HepG2 (cell line): ENCODE data around the gene CALHM5.

Source experiments
- CEBPB ChIP-seq: IDR thresholded peaks from 2 replicates; pipeline ENCODE4 v1.6.1; 2011; ENCODE audit warnings: low read depth, low read length, improper control_type of control experiment, borderline replicate concordance
- EP300 ChIP-seq, 3 experiments: sonication (generic) in 1 of 3; formaldehyde crosslinking in 1 of 3; IDR thresholded peaks; 2 replicates each; pipeline versions ENCODE4 v1.5.1 to v1.6.1; 2011 to 2020; ENCODE audit warnings: low read depth in 2 of 3, low read length in 2 of 3, borderline replicate concordance in 1 of 3, improper control_type of control experiment in 1 of 3, mild to moderate bottlenecking in 1 of 3, missing genetic modification reagents in 1 of 3, moderate library complexity in 1 of 3
- HMGA1 ChIP-seq: sonication (generic); formaldehyde crosslinking; conservative IDR thresholded peaks from 2 replicates; pipeline ENCODE4 v1.4.0; 2020; ENCODE audit warnings: missing genetic modification reagents
- HOXA7 ChIP-seq: sonication (generic); formaldehyde crosslinking; IDR thresholded peaks from 2 replicates; pipeline ENCODE4 v1.8.1; 2022; ENCODE audit warnings: mild to moderate bottlenecking, missing genetic modification reagents, moderate library complexity
- MAFK ChIP-seq, 2 experiments: IDR thresholded peaks in 1 of 2; conservative IDR thresholded peaks in 1 of 2; 2 replicates each; pipeline ENCODE4 v1.6.1; 2011; ENCODE audit warnings: improper control_type of control experiment in 2 of 2, low read length in 2 of 2
- NCOA2 ChIP-seq: sonication (generic); formaldehyde crosslinking; IDR thresholded peaks from 2 replicates; pipeline ENCODE4 v1.8.0; 2022; ENCODE audit warnings: inconsistent platforms
- POLR2A ChIP-seq, 2 experiments: IDR thresholded peaks; 2 replicates each; pipeline ENCODE4 v1.6.1; 2011; ENCODE audit warnings: low read depth in 2 of 2, low read length in 2 of 2, mild to moderate bottlenecking in 1 of 2, moderate library complexity in 1 of 2; ENCODE audit not compliant: insufficient read depth in 1 of 2
- RBM22 ChIP-seq: fragments of 200-400 bp; formaldehyde crosslinking; optimal IDR thresholded peaks from 2 replicates; pipeline ENCODE3; 2017; ENCODE audit warnings: mild to moderate bottlenecking, low read length, moderate library complexity
- SRF ChIP-seq: IDR thresholded peaks from 2 replicates; pipeline ENCODE4 v1.6.1; 2011; ENCODE audit warnings: mild to moderate bottlenecking, low read depth, low read length, moderate library complexity
- ZBTB38 ChIP-seq: sonication (generic); formaldehyde crosslinking; IDR thresholded peaks from 2 replicates; pipeline ENCODE4 v1.5.1; 2020; ENCODE audit warnings: mild to moderate bottlenecking, missing genetic modification reagents
- ZNF615 ChIP-seq: sonication (generic); formaldehyde crosslinking; IDR thresholded peaks from 2 replicates; pipeline ENCODE4 v1.5.0; 2020; ENCODE audit warnings: mild to moderate bottlenecking, missing genetic modification reagents, borderline replicate concordance
- ZNF7 ChIP-seq: IDR thresholded peaks from 2 replicates; pipeline ENCODE4 v1.6.1; 2016; ENCODE audit warnings: missing biosample characterization, missing genetic modification reagents
- TF ChIP-seq, protein P1 (sequence below): IDR thresholded peaks from 2 replicates; pipeline ENCODE4 v1.6.1; 2016; ENCODE audit warnings: mild to moderate bottlenecking, missing biosample characterization, missing genetic modification reagents
- TF ChIP-seq, protein P2 (sequence below): sonication (generic); formaldehyde crosslinking; IDR thresholded peaks from 2 replicates; pipeline ENCODE4 v1.5.0; 2020; ENCODE audit warnings: mild to moderate bottlenecking, missing genetic modification reagents, moderate library complexity

DNA sequence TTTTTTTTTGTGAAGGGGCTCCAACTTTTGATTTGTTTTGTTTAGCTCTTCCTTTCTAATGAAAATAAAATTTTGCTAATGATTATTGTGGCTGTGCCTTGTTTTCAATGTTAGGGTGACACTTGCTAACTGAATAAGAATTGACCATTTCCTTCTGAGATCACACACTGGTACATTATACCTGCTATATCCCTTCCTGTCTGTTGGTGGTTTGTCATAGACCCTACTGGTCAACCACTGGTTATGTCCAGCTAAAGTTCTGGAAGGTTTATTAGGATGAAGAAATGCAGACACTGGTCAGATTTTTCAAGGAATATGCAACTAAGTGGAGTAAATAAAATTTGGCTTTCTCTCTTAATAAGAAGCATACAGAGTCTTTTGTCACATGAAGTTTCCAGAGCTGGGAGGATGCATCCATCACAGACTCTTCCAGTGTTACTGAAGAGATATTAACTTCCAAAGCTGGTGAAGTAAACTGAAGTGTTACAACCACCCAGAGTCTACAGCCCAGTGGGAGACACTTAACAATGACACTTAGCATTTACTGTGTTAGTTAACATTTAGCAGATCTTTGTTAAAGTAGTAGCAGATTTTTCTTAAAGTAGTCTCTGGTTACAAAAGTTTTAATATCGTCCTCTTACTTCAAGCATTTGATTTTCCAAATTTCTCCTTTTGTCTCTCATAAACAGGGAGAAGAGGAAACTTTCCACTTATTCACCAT, 19.7 kb upstream of the CALHM5 start:
- TF ChIP-seq HOXA7 (CRISPR knock-in tag) (no peak), SRF (no peak), POLR2A (IDR thresholded peaks at IDR 0.05; ENCODE audit: insufficient read depth in 1 of 2, low read depth in 2 of 2, low read length in 2 of 2) (no peak), EP300 (IDR thresholded peaks at IDR 0.05; ENCODE audit: low read depth in 2 of 2, low read length in 2 of 2) (no peak), EP300 (CRISPR knock-in tag; IDR thresholded peaks at IDR 0.05; ENCODE audit: borderline replicate concordance) (no peak), ZNF615 (CRISPR knock-in tag) (no peak), MAFK (conservative IDR thresholded peaks at IDR 0.05 in 1 of 2, IDR thresholded peaks at IDR 0.05 in 1 of 2; ENCODE audit: low read length in 2 of 2) (no peak), CEBPB (no peak), ZBTB38 (CRISPR knock-in tag) (no peak), NCOA2 (CRISPR knock-in tag) (no peak), HMGA1 (CRISPR knock-in tag) (no peak), ZNF7 (CRISPR knock-in tag) (no peak), RBM22 (no peak)
- TF ChIP-seq, protein P1, sequence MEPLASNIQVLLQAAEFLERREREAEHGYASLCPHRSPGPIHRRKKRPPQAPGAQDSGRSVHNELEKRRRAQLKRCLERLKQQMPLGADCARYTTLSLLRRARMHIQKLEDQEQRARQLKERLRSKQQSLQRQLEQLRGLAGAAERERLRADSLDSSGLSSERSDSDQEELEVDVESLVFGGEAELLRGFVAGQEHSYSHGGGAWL (CRISPR knock-in tag) = no peak
- TF ChIP-seq, protein P2, sequence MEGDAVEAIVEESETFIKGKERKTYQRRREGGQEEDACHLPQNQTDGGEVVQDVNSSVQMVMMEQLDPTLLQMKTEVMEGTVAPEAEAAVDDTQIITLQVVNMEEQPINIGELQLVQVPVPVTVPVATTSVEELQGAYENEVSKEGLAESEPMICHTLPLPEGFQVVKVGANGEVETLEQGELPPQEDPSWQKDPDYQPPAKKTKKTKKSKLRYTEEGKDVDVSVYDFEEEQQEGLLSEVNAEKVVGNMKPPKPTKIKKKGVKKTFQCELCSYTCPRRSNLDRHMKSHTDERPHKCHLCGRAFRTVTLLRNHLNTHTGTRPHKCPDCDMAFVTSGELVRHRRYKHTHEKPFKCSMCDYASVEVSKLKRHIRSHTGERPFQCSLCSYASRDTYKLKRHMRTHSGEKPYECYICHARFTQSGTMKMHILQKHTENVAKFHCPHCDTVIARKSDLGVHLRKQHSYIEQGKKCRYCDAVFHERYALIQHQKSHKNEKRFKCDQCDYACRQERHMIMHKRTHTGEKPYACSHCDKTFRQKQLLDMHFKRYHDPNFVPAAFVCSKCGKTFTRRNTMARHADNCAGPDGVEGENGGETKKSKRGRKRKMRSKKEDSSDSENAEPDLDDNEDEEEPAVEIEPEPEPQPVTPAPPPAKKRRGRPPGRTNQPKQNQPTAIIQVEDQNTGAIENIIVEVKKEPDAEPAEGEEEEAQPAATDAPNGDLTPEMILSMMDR (CRISPR knock-in tag) = no peak
